GM18870 (cell line): ENCODE results near the gene RAI1.
A peak's percentile ranks its signal among the peaks of the same experiment; 100 is the strongest.

Experiments
- ATAC-seq: cut with Tn5 transposase; IDR thresholded peaks from one replicate; pipeline ENCODE4 v1.9.1; 2021; ENCODE audit warnings: moderate library complexity; ENCODE audit not compliant: unreplicated experiment

The RAI1 gene

GRCh38 chr17:17748179-17748578, 66.9 kb downstream of the RAI1 start:
- ATAC-seq = no peak

DNA sequence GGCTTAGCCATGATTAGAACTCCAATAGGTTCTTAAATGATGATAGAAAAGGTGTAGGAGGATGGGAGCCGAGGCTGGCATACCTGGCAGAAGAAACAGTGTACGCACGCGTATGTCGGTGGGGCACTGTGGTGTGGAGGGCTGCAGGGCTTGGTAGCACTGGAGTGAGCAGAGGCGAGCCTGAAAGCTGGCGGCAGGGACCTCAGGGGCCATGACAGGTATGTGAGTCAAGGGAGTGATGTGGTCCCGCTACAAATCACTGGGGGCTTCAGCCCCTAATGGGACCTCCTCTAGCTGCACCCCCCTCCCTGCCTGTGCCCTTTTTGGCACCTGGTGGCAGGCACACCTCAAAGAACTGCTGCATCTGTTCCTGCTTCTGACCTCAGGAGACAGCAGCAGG, 67.3 kb downstream of the RAI1 start:
- no peak for ATAC-seq

DNA sequence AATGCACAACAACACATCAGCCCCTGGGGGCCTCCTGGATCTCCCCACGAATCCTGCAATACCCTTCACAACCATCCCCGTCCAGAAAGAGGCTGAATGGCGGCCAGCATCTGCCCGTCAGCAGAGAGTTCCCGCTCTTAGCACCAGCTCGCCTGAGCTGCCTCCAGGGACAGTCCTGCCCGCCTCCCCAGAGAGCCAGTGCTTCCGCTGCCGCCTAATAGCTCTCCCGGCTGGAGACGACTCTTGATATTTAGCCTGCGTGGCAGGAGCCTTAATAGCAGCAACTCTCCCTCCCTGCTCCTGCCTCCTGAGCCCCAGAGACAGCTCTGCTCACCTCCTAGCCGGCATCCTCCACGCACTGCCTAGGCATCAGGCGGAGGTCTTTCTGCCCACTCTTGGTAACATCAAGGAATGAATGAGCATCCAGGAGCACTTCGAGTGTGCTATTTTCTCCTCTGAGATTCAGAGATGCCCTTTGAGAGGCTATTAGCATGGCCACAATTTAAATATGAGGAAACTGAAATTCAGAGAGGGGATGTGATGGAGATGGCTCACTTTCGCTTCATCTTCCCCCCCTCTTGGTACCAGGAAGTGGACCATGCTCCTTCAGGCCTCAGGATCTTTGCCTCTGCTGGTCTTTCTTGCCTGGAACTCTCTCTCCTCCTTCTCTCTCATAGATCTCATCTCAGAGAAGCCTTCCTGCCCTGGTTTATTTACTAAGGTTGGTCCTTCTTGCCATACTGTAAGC, 67.9 kb downstream of the RAI1 start:
- ATAC-seq = no peak

- no peak for ATAC-seq
Observed at GRCh38 chr17:17749921-17750320, 68.7 kb downstream of the RAI1 start.

GRCh38 chr17:17750881-17751280, 69.6 kb downstream of the RAI1 start:
- no peak for ATAC-seq

DNA sequence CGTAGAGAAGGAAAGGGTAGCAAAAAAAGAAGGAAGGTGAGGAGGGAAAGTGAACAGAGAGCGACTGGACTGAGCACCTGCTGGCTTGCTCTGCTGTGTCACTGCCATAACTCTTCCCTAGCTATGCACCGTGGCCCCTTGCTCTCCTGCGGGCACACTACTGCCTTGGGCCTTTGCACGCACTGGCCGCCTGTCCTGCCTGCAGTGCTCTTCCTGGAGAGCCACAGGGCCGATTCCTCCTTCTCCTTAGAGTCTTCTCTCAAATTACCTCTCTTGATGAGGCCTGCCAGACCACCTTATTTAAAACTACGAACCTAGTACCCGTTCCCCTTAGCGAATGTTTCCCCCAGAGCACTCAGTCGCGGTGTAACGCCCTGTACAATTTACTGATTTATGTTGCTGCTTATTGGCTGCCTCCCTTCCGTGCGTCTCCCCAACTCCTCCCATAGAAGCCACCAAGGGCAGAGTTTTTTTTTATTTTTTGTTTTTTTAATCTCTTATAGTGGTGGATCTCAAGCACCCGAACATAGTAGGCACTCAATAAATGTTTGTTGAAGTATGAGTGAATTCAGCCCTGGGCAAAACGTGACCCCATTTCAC, 70.3 kb downstream of the RAI1 start:
- ATAC-seq = peak; percentile 13

- peak; percentile 59 for ATAC-seq
Observed at GRCh38 chr17:17752089-17752820, 71.0 kb downstream of the RAI1 start.

- ATAC-seq = no peak
Observed at GRCh38 chr17:17752821-17753321, 71.6 kb downstream of the RAI1 start.

DNA sequence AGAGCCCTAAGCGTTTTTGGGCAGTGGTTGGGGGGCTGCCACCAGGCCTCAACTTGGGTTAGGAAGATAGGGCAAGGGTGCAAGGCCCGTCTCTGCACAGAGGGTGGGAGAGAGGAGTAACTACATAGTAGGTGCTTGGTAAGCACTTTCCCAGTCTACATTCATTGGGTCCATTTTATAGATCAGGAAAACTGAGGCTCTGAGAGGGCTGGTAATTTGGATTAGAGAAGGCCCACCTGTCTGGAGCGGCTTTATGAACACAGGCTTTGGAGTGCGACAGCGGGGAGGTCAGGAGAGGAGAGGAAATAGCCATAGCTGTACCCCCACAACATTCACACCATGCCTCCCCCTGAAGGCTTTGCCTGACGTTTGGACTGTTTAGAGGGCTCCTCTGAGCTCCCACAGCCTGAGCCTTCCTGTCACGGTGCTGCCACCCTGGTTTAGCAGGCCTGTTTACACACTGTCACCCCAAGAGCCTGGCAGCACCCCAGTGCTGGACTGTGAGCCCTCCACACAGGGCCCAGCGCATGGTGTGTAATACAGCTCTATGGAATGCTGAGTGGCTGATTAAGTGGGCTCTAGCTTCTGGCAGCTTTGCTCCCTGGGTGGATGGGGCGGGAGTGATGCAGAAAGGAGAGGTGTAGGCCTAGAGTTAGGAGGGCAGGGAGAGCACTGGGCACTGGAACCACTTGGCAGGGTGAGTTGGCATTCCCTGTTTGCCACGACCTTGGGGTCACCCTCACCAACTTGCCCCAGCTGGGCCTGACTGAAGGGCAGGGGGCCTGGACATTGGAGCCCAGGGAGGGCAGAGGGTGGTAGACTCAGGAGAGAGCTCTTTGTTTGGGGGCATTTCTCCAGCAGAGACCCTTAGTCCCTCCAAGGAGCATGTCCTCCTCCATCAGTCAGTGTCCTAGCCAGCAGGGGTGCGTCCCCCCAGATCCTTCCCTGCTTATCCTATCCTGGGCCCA, 73.7 kb downstream of the RAI1 start:
- ATAC-seq = no peak

DNA sequence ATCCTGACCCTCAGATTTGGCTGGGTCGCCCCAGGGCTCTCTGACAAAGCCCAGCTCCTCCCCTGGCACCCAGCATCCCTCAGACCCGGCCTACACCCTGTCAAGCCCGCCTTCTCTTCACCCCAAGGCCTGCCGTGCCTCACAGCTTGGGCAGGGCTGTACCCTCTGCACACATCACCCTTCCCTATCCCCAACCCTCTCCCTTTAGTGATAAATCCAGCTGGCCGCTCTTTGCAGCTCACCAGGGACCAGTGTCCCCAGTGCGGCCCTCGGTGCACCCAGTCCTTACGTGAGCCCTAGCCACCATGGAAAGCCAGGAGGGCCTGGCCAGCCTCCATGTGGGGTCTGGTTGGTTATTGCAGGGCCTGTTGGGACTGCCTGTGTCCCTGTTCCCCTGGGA, 74.5 kb downstream of the RAI1 start:
- ATAC-seq = no peak

- no peak for ATAC-seq
Observed at GRCh38 chr17:17757391-17757791, 76.1 kb downstream of the RAI1 start.

DNA sequence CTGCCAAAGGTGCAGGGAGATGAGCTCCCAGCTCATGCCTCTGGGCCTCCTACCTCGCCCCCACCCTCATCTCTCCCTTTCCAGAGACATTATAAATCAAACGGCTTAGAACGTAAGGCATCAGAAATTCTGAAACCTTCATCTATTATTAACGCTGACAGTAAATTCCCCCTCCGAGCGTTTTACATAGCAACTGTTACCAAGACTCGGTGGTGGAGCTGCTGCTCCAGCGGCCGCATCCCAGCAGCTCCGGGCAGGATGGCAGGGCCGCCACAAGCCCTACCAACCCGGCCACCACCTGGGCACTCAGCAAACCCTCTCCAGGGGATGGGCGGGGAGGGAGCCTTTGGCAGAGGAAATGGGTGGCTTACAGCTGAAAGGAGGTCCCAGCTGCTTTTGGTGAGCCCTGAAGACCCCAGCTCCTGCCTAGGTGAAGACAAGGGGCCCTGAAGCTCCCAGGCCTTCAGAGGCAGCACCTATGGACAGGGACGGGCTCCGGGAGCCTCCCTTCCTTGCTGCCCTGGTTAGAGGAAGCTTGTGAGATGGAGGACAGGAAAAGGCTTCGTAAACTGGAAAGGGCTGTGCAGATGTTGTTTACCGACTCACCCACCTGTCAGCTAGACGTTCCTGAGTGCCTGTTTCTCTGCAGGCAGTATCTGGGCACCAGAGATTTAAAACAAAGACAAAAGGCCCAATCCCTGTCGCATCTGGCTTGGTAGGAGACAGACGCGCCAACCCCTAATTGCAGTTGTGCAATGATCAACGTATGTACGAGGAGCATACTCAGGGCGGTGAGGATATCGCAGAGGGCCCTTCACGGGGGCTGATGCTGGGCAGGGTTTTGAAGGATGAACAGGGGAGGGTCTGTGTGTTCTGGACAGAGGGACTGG, 76.9 kb downstream of the RAI1 start:
- no peak for ATAC-seq

DNA sequence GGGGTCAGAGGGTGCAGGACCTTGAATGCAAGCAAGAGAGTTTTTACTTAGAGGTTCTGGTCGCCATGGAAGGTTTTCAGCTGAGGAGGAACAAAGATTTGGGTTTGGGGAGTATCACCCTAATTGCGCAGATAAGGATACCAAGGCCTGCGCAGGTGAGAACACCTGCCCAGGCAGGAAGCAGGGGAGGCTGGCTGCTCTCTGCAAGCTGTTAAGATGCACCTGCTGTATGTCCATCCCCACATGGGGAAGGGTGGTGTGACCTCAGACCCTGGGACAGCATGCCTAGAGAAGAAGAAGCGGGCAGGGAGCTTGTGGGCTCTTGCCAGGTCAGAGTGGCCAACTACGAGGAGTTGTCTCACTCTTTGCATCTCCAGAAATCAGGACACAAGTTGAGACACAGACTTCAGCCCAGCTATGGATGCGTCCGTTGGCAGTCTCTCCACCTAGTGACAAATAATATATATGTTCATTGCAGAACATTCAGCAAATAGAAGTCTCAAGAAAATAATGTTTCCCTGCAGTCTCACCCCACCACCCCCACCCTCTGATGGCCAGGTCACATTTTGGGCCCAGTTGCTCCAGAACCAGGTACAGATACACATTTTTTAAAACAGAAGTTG, 77.8 kb downstream of the RAI1 start:
- ATAC-seq = no peak

- no peak for ATAC-seq
Observed at GRCh38 chr17:17760350-17760749, 79.1 kb downstream of the RAI1 start.

- ATAC-seq = no peak
Observed at GRCh38 chr17:17760872-17761550, 79.8 kb downstream of the RAI1 start.

DNA sequence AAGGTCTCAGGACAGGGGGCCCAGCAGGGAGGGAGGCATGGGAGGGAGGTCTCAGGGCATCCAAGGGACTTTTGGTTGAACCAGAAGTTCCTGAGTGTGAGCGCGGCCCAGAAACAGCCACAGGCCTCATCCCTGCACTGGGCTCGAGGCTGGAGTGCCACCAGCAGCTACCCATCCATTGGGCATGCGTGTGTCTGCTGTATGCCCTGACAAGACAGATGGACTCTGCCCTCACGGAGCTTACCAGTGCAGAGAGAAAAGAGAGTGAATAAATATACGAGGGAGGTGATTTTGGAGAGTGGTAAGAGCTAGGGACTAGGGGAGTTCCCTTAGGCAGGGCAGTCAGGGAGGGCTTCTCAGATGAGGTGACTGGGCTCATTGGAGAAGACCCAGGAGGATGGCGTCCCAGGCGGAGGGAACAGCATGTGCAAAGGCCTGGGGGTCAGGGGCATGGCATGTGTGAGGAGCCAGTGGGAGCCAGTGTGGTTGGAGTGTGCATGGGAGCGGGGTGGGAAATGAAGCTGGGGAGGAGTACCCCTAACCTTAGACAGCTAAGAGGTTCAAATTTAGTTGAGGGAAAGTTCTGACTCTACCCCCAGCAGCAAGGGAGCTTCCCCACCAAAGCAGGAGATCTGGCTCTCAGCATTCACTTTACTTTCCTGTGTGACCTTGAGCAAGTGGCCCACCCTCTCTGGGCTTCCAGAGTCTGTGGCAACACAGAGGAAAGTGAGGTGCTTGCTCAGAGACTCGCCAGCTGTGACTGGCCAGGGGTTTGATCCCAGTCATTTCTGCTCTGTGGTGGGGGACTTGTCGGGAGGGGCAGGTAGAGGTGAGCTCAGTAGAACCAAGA, 80.9 kb downstream of the RAI1 start:
- no peak for ATAC-seq

GRCh38 chr17:17762744-17763105, 81.5 kb downstream of the RAI1 start:
- no peak for ATAC-seq

GRCh38 chr17:17763136-17763535, 81.9 kb downstream of the RAI1 start:
- ATAC-seq = no peak
